ENCODE results near the gene POLR3B. TPM values are rescaled to one million over a fixed set of nuclear protein-coding genes. Genes with fewer than 3 reads are reported as not detected.

POLR3B gene
- polyA plus RNA-seq, 1 donor (not counting 4 experiments of a cell fraction or from before 2014, with no cell fraction given) = 13.9 TPM

DNA sequence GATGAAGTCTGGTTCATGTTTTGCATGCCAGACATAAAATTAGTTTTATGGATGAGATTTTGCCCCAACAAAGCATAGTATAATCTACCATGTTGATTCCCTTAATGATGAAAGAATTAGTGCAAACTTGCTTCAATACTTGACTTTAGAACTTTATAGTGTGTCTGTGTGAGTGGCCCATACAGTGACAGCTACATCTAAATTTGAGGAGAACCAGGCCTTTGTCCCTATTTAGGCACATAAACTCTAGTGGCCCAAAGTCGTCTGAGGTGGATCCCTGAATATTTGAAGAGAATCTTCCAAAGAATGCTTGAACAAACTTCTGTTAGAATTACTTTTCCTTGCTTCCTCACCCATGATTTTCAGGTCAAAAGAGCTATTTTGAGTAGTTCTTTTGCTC lies 70.4 kb downstream of the POLR3B start:
- no peak for TF ChIP-seq EZH2 (IDR thresholded peaks at IDR 0.05; ENCODE audit: low read length)
- TF ChIP-seq CTCF (optimal IDR thresholded peaks at IDR 0.05 in 1 of 3, IDR thresholded peaks at IDR 0.05 in 1 of 3, conservative IDR thresholded peaks at IDR 0.05 in 1 of 3; ENCODE audit: extremely low read depth in 1 of 3, insufficient read depth in 2 of 3, low read length in 3 of 3) = no peak
- dilution Hi-C loops (cut with MboI; ENCODE audit: extremely low pct_ligation_motif_present, low sequenced_read_pairs) = no loop called here
- no peaks in the 10 kb centered on the region for H3K27me3 ChIP-seq (ENCODE audit: control insufficient read depth, extremely low read depth, insufficient read depth, low read length)

DNA sequence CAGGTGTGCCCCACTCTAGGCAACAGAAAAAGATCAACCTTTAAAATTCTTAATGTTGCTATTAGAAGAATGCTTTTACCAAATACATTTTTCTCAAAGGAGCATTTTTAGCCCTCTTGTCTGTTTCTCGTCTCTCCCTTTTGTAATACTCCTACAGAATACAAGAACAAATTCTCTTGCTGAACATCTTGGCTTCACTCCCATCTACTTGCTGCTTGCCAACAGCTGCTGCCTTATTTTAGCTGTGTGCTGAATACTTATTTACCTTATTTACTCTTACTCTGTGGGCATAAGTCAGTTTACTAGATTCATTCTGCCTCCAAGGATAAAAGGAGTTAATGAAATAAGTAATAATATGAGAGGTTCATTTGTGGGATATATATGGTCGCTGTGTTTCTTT lies 70.8 kb downstream of the POLR3B start:
- dilution Hi-C loops (cut with MboI; ENCODE audit: extremely low pct_ligation_motif_present, low sequenced_read_pairs) = no loop called here
- H3K36me3 ChIP-seq (ENCODE audit: control insufficient read depth in 2 of 2, extremely low read depth in 1 of 2, insufficient read depth in 2 of 2, low read length in 2 of 2) = peaks cover 0 to 9% of the 10 kb centered on the region in 2 experiments
- no peaks in the 10 kb centered on the region for H3K79me2 ChIP-seq (ENCODE audit: control insufficient read depth, insufficient read depth, low read length)
- H3K9me3 ChIP-seq (ENCODE audit: control insufficient read depth, low read depth, low read length) = no peaks in the 10 kb centered on the region
- no peaks in the 10 kb centered on the region for H4K20me1 ChIP-seq (ENCODE audit: control insufficient read depth, extremely low read depth, insufficient read depth, low read length)
- no peak for TF ChIP-seq CTCF (optimal IDR thresholded peaks at IDR 0.05 in 1 of 3, IDR thresholded peaks at IDR 0.05 in 1 of 3, conservative IDR thresholded peaks at IDR 0.05 in 1 of 3; ENCODE audit: extremely low read depth in 1 of 3, insufficient read depth in 2 of 3, low read length in 3 of 3)
- TF ChIP-seq EZH2 (IDR thresholded peaks at IDR 0.05; ENCODE audit: low read length) = no peak
- H3K27me3 ChIP-seq (ENCODE audit: control insufficient read depth, extremely low read depth, insufficient read depth, low read length) = no peaks in the 10 kb centered on the region
- H3K27ac ChIP-seq (ENCODE audit: control insufficient read depth, insufficient read depth, low read length) = no peak overlapping the region
- H3K9me1 ChIP-seq (ENCODE audit: control insufficient read depth, extremely low read depth, insufficient read depth, low read length) = no peaks in the 10 kb centered on the region
- H3K9ac ChIP-seq (ENCODE audit: control insufficient read depth, extremely low read depth, insufficient read depth, low read length) = no peak overlapping the region
- FAIRE-seq (no peak), DNase-seq (ENCODE audit: low read depth, low spot score) (no peak)
- no peak overlapping the region for H3K4me3 ChIP-seq (ENCODE audit: control insufficient read depth in 2 of 3, extremely low read depth in 1 of 3, insufficient read depth in 2 of 3, low read depth in 1 of 3, low read length in 3 of 3)
- no peak overlapping the region for H2AFZ ChIP-seq (ENCODE audit: control insufficient read depth, low read length)
- H3K4me1 ChIP-seq (ENCODE audit: control insufficient read depth, extremely low read depth, insufficient read depth, low read length) = no peaks in the 10 kb centered on the region
- no peak overlapping the region for H3K4me2 ChIP-seq (ENCODE audit: control insufficient read depth, extremely low read depth, insufficient read depth, low read depth, low read length)

More for the DNA sequence above, 70.4 kb downstream of the POLR3B start:
- FAIRE-seq (no peak), DNase-seq (ENCODE audit: low read depth, low spot score) (no peak)
- Histone ChIP-seq H2AFZ (ENCODE audit: control insufficient read depth, low read length) (no peak overlapping the region), H3K79me2 (ENCODE audit: control insufficient read depth, insufficient read depth, low read length) (no peaks in the 10 kb centered on the region), H3K9me1 (ENCODE audit: control insufficient read depth, extremely low read depth, insufficient read depth, low read length) (no peaks in the 10 kb centered on the region), H4K20me1 (ENCODE audit: control insufficient read depth, extremely low read depth, insufficient read depth, low read length) (no peaks in the 10 kb centered on the region), H3K4me2 (ENCODE audit: control insufficient read depth, extremely low read depth, insufficient read depth, low read depth, low read length) (no peak overlapping the region), H3K27ac (ENCODE audit: control insufficient read depth, insufficient read depth, low read length) (no peak overlapping the region), H3K36me3 (ENCODE audit: control insufficient read depth in 2 of 2, extremely low read depth in 1 of 2, insufficient read depth in 2 of 2, low read length in 2 of 2) (peaks cover 0 to 9% of the 10 kb centered on the region in 2 experiments), H3K4me3 (ENCODE audit: control insufficient read depth in 2 of 3, extremely low read depth in 1 of 3, insufficient read depth in 2 of 3, low read depth in 1 of 3, low read length in 3 of 3) (no peak overlapping the region), H3K4me1 (ENCODE audit: control insufficient read depth, extremely low read depth, insufficient read depth, low read length) (no peaks in the 10 kb centered on the region), H3K9ac (ENCODE audit: control insufficient read depth, extremely low read depth, insufficient read depth, low read length) (no peak overlapping the region), H3K9me3 (ENCODE audit: control insufficient read depth, low read depth, low read length) (no peaks in the 10 kb centered on the region)

All from keratinocyte (primary cell).